ENCODE data around the gene GJB1.

The GJB1 gene

GRCh38 chrX:71215338-71215912 is 7.6 kb upstream of the GJB1 start:
- DNase-seq (ENCODE audit: low spot score), result no peak

GRCh38 chrX:71216485-71216884 is 6.5 kb upstream of the GJB1 start:
- no peak for DNase-seq (ENCODE audit: low spot score)

GRCh38 chrX:71217298-71217697 is 5.7 kb upstream of the GJB1 start:
- DNase-seq (ENCODE audit: low spot score), result no peak

- no peak for DNase-seq (ENCODE audit: low spot score)
These were observed 1.9 kb upstream of the GJB1 start for GRCh38 chrX:71221145-71221544.

- no peak for DNase-seq (ENCODE audit: low spot score)
These were observed 1.2 kb downstream of the GJB1 start for GRCh38 chrX:71224098-71224708.

- no peak for DNase-seq (ENCODE audit: low spot score)
These were observed 2.0 kb downstream of the GJB1 start for GRCh38 chrX:71225009-71225408.

- DNase-seq (ENCODE audit: low spot score), result no peak
These were observed 2.7 kb downstream of the GJB1 start for GRCh38 chrX:71225676-71226075.

GRCh38 chrX:71227370-71228062 is 4.5 kb downstream of the GJB1 start:
- DNase-seq (ENCODE audit: low spot score), result no peak

- DNase-seq (ENCODE audit: low spot score), result no peak
These were observed 5.1 kb downstream of the GJB1 start for GRCh38 chrX:71228063-71228642.

- DNase-seq (ENCODE audit: low spot score), result no peak
These were observed 12.5 kb downstream of the GJB1 start for GRCh38 chrX:71235482-71235881.

GRCh38 chrX:71236836-71237235 is 13.8 kb downstream of the GJB1 start:
- no peak for DNase-seq (ENCODE audit: low spot score)

- no peak for DNase-seq (ENCODE audit: low spot score)
These were observed 16.8 kb downstream of the GJB1 start for GRCh38 chrX:71239781-71240180.

- DNase-seq (ENCODE audit: low spot score), result no peak
These were observed 18.3 kb downstream of the GJB1 start for GRCh38 chrX:71241301-71241700.

GRCh38 chrX:71244359-71245128 is 21.5 kb downstream of the GJB1 start:
- no peak for DNase-seq (ENCODE audit: low spot score)

GRCh38 chrX:71245159-71245558 is 22.1 kb downstream of the GJB1 start:
- DNase-seq (ENCODE audit: low spot score), result no peak

- no peak for DNase-seq (ENCODE audit: low spot score)
These were observed 27.8 kb downstream of the GJB1 start for GRCh38 chrX:71250841-71251240.

- DNase-seq (ENCODE audit: low spot score), result no peak
These were observed 28.5 kb downstream of the GJB1 start for GRCh38 chrX:71251466-71251973.

GRCh38 chrX:71252221-71252620 is 29.2 kb downstream of the GJB1 start:
- DNase-seq (ENCODE audit: low spot score), result no peak

- peak; percentile 22 for DNase-seq (ENCODE audit: low spot score)
These were observed 30.4 kb downstream of the GJB1 start for GRCh38 chrX:71253253-71254091.

- peak; percentile 76 for DNase-seq (ENCODE audit: low spot score)
These were observed 31.3 kb downstream of the GJB1 start, which contains the start of gene ZMYM3 for GRCh38 chrX:71254092-71254963. TSS of gene ZMYM3 (minus strand) at chrX:71254140. CDS start at chrX:71253255, 885 bp downstream.

Data from CD4-positive, alpha-beta T cell treated with Interleukin-6 at 100 ng/mL for 8 hours (primary cell).